ENCODE measurements around the gene EIF4G3. TPM values are rescaled to one million over a fixed set of nuclear protein-coding genes. Genes with fewer than 3 reads are reported as not detected.
"Not testable (repeated sequence)": the region's sequence is repeated elsewhere in the genome, so short reads cannot be mapped to it uniquely, and the experiment has no call there.

EIF4G3 gene
- total RNA-seq, 1 donor from 2014 or later, result 66.0 TPM

GRCh38 chr1:21201238-21201637 lies 24.5 kb upstream of the EIF4G3 start:
- H3K27me3 Mint-ChIP-seq (ENCODE audit: low read depth); H3K36me3 Mint-ChIP-seq (ENCODE audit: low read depth); H3K9me3 Mint-ChIP-seq; intact Hi-C loops (cut with micrococcal nuclease); H3K4me1 Mint-ChIP-seq (ENCODE audit: low read depth); H3K27ac Mint-ChIP-seq; DNase-seq (ENCODE audit: low spot score); H3K4me3 Mint-ChIP-seq (ENCODE audit: low read depth): not testable (repeated sequence)

DNA sequence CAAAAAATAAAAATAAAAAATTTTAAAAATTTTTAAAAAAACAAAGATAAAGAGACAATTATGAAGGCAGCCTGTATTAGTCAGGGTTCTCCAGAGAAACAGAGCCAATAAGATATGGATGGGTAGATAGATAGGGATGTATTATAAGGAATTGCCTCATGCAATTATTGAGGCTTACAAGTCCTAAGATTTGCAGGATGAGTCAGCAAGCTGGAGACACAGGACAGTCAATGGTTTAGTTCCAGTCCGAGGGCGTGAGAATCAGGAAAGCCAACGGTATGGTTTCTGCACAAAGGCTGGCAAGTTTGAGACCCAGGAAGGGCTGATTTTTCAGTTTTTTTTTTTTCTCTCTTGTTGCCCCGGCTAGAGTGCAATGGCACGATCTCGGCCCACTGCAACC lies 24.1 kb upstream of the EIF4G3 start:
- Mint-ChIP-seq H3K4me3 (ENCODE audit: low read depth) (no peak overlapping the region), H3K4me1 (ENCODE audit: low read depth) (no peaks in the 10 kb centered on the region), H3K27me3 (ENCODE audit: low read depth) (peaks cover 5% of the 10 kb centered on the region), H3K27ac (no peak overlapping the region), H3K9me3 (no peaks in the 10 kb centered on the region), H3K36me3 (ENCODE audit: low read depth) (no peaks in the 10 kb centered on the region)
- intact Hi-C loops (cut with micrococcal nuclease), result no loop called here
- DNase-seq (ENCODE audit: low spot score), result no peak

DNA sequence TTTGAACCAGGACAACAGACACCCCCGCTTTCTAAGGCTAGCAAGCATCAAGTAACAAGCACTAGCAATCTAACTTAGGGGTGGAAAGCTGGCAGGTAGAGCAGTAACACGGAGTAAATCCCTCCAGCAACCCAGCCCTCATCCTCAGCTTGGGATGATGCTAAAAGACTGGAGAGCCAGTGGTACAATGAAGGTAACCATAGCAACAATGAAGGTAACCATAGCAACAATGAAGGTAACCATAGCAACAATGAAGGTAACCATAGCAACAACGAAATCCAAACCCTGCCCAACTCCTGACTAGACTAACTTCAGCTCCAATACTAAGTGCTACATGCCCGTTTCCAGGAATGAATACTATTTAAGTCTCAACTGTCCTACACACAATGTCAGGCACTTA lies 22.2 kb upstream of the EIF4G3 start:
- Mint-ChIP-seq H3K27me3 (ENCODE audit: low read depth) (peaks cover 9% of the 10 kb centered on the region), H3K36me3 (ENCODE audit: low read depth) (no peaks in the 10 kb centered on the region), H3K9me3 (no peaks in the 10 kb centered on the region), H3K27ac (no peak overlapping the region), H3K4me1 (ENCODE audit: low read depth) (peaks cover 3% of the 10 kb centered on the region), H3K4me3 (ENCODE audit: low read depth) (no peak overlapping the region)
- intact Hi-C loops (cut with micrococcal nuclease), result loop anchor here (5.0 kb wide), 1 partner anchor 412 kb away; the partner anchor contains the start of gene HP1BP3
- no peak for DNase-seq (ENCODE audit: low spot score)

DNA sequence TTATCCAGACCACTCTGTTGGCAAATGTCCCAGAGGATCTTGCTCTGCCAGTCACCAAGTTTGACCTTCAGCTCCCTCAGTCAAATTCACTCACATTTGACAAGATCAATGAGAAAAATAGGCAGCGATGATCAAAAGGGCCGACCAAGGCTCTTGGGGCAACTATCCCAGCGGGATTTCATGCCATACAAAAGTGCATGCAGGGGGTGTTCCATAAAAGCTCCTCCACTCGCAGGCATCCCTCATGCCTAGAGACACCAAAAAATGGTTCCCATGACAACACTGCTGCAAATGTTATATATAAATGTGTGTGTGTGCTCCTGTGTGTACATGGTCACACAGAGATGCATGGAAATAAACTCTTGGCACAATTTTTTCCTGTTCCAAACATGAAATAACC lies 16.2 kb upstream of the EIF4G3 start:
- H3K4me3 Mint-ChIP-seq (ENCODE audit: low read depth), result no peak overlapping the region
- no peak for DNase-seq (ENCODE audit: low spot score)
- H3K9me3 Mint-ChIP-seq, result no peaks in the 10 kb centered on the region
- H3K36me3 Mint-ChIP-seq (ENCODE audit: low read depth), result no peaks in the 10 kb centered on the region
- intact Hi-C loops (cut with micrococcal nuclease), result no loop called here
- H3K27me3 Mint-ChIP-seq (ENCODE audit: low read depth), result peaks cover 21% of the 10 kb centered on the region
- H3K4me1 Mint-ChIP-seq (ENCODE audit: low read depth), result peaks cover 6% of the 10 kb centered on the region
- no peak overlapping the region for H3K27ac Mint-ChIP-seq

- Mint-ChIP-seq H3K36me3 (ENCODE audit: low read depth) (no peaks in the 10 kb centered on the region), H3K9me3 (no peaks in the 10 kb centered on the region), H3K27me3 (ENCODE audit: low read depth) (peaks cover 22% of the 10 kb centered on the region), H3K4me3 (ENCODE audit: low read depth) (no peak overlapping the region), H3K27ac (no peak overlapping the region), H3K4me1 (ENCODE audit: low read depth) (peaks cover 6% of the 10 kb centered on the region)
- no peak for DNase-seq (ENCODE audit: low spot score)
- intact Hi-C loops (cut with micrococcal nuclease), result no loop called here
Observed at GRCh38 chr1:21192284-21192683, 15.6 kb upstream of the EIF4G3 start.

GRCh38 chr1:21190771-21191170 lies 14.1 kb upstream of the EIF4G3 start:
- H3K27ac Mint-ChIP-seq; H3K4me3 Mint-ChIP-seq (ENCODE audit: low read depth); H3K4me1 Mint-ChIP-seq (ENCODE audit: low read depth); DNase-seq (ENCODE audit: low spot score); H3K9me3 Mint-ChIP-seq; H3K36me3 Mint-ChIP-seq (ENCODE audit: low read depth); intact Hi-C loops (cut with micrococcal nuclease): not testable (repeated sequence)
- H3K27me3 Mint-ChIP-seq (ENCODE audit: low read depth), result peaks cover 23% of the 10 kb centered on the region

DNA sequence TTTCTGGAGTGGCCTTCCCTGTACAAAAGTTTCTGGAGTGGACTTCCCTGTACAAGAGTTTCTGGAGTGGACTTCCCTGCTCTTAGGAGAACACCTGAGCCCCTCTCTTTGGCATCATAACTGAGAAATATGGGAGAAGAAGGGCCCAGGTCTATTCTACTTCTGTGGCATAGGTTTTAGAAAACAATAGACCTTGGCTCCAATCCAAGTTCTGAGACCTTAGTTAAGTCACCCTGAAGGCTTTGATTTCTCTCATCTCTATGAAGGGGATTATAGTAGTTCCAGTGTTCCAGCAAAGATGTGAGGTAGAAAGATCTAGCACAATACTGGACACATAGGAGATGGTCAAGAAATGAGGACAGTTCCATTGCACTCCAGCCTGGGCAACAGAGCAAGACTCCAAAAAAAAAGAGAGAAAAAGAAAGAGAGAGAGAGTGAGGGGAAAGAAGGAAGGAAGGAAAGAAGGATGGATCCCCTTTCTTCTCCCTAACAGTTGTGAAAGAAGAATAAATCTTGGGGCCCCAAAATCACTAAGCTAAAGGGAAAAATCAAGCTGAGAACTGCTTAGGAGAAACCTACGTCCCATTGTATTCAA lies 13.3 kb upstream of the EIF4G3 start:
- Mint-ChIP-seq H3K27me3 (ENCODE audit: low read depth) (peaks cover 20% of the 10 kb centered on the region), H3K4me1 (ENCODE audit: low read depth) (peaks cover 3% of the 10 kb centered on the region), H3K4me3 (ENCODE audit: low read depth) (no peak overlapping the region), H3K9me3 (no peaks in the 10 kb centered on the region), H3K27ac (no peak overlapping the region), H3K36me3 (ENCODE audit: low read depth) (no peaks in the 10 kb centered on the region)
- intact Hi-C loops (cut with micrococcal nuclease), result no loop called here
- no peak for DNase-seq (ENCODE audit: low spot score)

- Mint-ChIP-seq H3K27ac (no peak overlapping the region), H3K9me3 (no peaks in the 10 kb centered on the region), H3K36me3 (ENCODE audit: low read depth) (no peaks in the 10 kb centered on the region), H3K4me3 (ENCODE audit: low read depth) (no peak overlapping the region), H3K27me3 (ENCODE audit: low read depth) (peaks cover 21% of the 10 kb centered on the region), H3K4me1 (ENCODE audit: low read depth) (peaks cover 3% of the 10 kb centered on the region)
- DNase-seq (ENCODE audit: low spot score), result no peak
- intact Hi-C loops (cut with micrococcal nuclease), result no loop called here
Observed at GRCh38 chr1:21189421-21189820, 12.7 kb upstream of the EIF4G3 start.

GRCh38 chr1:21188235-21188634 lies 11.5 kb upstream of the EIF4G3 start:
- no peak overlapping the region for H3K4me3 Mint-ChIP-seq (ENCODE audit: low read depth)
- no peaks in the 10 kb centered on the region for H3K36me3 Mint-ChIP-seq (ENCODE audit: low read depth)
- peaks cover 3% of the 10 kb centered on the region for H3K4me1 Mint-ChIP-seq (ENCODE audit: low read depth)
- DNase-seq (ENCODE audit: low spot score), result no peak
- peaks cover 18% of the 10 kb centered on the region for H3K27me3 Mint-ChIP-seq (ENCODE audit: low read depth)
- intact Hi-C loops (cut with micrococcal nuclease), result no loop called here
- H3K9me3 Mint-ChIP-seq, result no peaks in the 10 kb centered on the region
- H3K27ac Mint-ChIP-seq, result no peak overlapping the region

- H3K9me3 Mint-ChIP-seq, result no peaks in the 10 kb centered on the region
- no peaks in the 10 kb centered on the region for H3K36me3 Mint-ChIP-seq (ENCODE audit: low read depth)
- no peak overlapping the region for H3K4me3 Mint-ChIP-seq (ENCODE audit: low read depth)
- intact Hi-C loops (cut with micrococcal nuclease), result no loop called here
- H3K4me1 Mint-ChIP-seq (ENCODE audit: low read depth), result no peaks in the 10 kb centered on the region
- DNase-seq (ENCODE audit: low spot score), result no peak
- peaks cover 20% of the 10 kb centered on the region for H3K27me3 Mint-ChIP-seq (ENCODE audit: low read depth)
- no peak overlapping the region for H3K27ac Mint-ChIP-seq
Observed at GRCh38 chr1:21185221-21185731, 8.6 kb upstream of the EIF4G3 start.

DNA sequence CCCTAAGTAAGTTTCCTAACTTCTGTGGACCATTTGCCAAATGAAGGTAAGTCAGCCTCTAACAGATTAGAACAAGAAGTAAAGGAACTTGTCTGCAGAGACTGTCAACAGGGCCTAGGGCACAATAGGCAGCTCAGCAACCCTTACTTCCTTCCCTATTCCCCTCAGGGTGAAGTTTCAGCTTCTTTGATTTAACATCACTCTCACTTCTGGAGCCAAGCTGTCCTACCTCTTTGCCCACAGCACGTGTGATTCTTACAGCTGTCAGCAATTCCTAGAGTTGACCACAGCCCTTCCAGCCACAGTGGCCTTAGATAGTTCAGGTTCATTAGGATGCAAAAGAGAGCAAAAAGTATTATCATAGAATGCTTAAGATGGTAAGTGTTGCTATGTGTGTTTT lies 7.6 kb upstream of the EIF4G3 start:
- DNase-seq (ENCODE audit: low spot score), result no peak
- intact Hi-C loops (cut with micrococcal nuclease), result no loop called here
- no peak overlapping the region for H3K27ac Mint-ChIP-seq

GRCh38 chr1:21182181-21182731 lies 5.6 kb upstream of the EIF4G3 start:
- Mint-ChIP-seq H3K27ac (no peak overlapping the region), H3K4me3 (ENCODE audit: low read depth) (no peak overlapping the region), H3K36me3 (ENCODE audit: low read depth) (no peaks in the 10 kb centered on the region), H3K9me3 (no peaks in the 10 kb centered on the region), H3K4me1 (ENCODE audit: low read depth) (peaks cover under 1% of the 10 kb centered on the region), H3K27me3 (ENCODE audit: low read depth) (peaks cover 13% of the 10 kb centered on the region)
- no peak for DNase-seq (ENCODE audit: low spot score)
- intact Hi-C loops (cut with micrococcal nuclease), result no loop called here

More for the DNA sequence above, 7.6 kb upstream of the EIF4G3 start:
- Mint-ChIP-seq H3K4me1 (ENCODE audit: low read depth) (no peaks in the 10 kb centered on the region), H3K4me3 (ENCODE audit: low read depth) (no peak overlapping the region), H3K27me3 (ENCODE audit: low read depth) (peaks cover 14% of the 10 kb centered on the region), H3K36me3 (ENCODE audit: low read depth) (no peaks in the 10 kb centered on the region), H3K9me3 (no peaks in the 10 kb centered on the region)

DNA sequence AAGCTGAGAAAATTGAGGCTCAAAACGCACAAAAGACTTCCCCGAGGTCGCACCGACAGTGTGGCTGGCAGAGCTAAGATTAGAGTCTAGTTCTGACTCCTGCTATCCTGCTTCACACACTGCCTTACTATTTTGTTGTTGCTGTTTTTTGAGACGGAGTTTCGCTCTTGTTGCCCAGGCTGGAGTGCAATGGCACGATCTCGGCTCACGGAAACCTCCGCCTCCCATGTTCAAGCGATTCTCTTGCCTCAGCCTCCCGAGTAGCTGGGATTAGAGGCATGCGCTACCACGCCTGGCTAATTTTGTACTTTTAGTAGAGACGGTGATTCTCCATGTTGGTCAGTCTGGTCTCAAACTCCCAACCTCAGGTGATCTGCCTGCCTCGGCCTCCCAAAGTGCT lies 1.6 kb upstream of the EIF4G3 start:
- peak overlapping the region; percentile 31 for H3K4me3 Mint-ChIP-seq (ENCODE audit: low read depth)

More for the DNA sequence above, 1.6 kb upstream of the EIF4G3 start:
- not testable (repeated sequence) for H3K9me3 Mint-ChIP-seq; DNase-seq (ENCODE audit: low spot score); H3K27ac Mint-ChIP-seq
- peaks cover 18% of the 10 kb centered on the region for H3K4me1 Mint-ChIP-seq (ENCODE audit: low read depth)
- H3K36me3 Mint-ChIP-seq (ENCODE audit: low read depth), result peaks cover 21% of the 10 kb centered on the region
- H3K27me3 Mint-ChIP-seq (ENCODE audit: low read depth), result peaks cover 10% of the 10 kb centered on the region
- intact Hi-C loops (cut with micrococcal nuclease), result loop anchor here (5.0 kb wide), 1 partner anchor 186 kb away; no protein-coding TSS in a partner anchor

All from activated T-helper 2 cell treated with anti-CD3 and anti-CD28 coated beads, Interferon-gamma antibody, Interleukin-2, Interleukin-4, amounts not matched to agents 10 μg/mL and 5 μg/mL and 100 μg/mL, durations not matched to agents 14 hours and 24 hours and 36 hours (primary cell).